Measurements from ENCODE around the gene LRP2BP.
"Not testable (repeated sequence)": the region's sequence is repeated elsewhere in the genome, so short reads cannot be mapped to it uniquely, and the experiment has no call there.

DNA sequence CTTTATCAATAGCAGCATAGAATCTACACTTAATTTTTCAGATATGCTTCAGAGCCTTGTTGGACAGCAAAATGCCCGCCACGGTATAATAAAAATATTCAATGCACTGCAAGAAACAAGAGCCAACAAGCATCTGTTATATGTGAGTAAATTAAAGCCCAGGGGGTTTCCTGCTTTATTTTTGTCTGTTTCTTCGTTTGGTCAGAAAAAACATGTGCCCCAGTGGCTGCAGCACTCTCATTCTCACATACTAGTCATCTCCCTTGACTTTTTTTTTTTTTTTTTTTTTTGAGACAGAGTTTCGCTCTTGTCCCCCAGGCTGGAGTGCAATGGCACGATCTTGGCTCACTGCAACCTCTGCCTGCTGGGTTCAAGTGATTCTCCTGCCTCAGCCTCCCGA lies 33.2 kb downstream of the LRP2BP start:
- TF ChIP-seq, protein P1, sequence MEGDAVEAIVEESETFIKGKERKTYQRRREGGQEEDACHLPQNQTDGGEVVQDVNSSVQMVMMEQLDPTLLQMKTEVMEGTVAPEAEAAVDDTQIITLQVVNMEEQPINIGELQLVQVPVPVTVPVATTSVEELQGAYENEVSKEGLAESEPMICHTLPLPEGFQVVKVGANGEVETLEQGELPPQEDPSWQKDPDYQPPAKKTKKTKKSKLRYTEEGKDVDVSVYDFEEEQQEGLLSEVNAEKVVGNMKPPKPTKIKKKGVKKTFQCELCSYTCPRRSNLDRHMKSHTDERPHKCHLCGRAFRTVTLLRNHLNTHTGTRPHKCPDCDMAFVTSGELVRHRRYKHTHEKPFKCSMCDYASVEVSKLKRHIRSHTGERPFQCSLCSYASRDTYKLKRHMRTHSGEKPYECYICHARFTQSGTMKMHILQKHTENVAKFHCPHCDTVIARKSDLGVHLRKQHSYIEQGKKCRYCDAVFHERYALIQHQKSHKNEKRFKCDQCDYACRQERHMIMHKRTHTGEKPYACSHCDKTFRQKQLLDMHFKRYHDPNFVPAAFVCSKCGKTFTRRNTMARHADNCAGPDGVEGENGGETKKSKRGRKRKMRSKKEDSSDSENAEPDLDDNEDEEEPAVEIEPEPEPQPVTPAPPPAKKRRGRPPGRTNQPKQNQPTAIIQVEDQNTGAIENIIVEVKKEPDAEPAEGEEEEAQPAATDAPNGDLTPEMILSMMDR (optimal IDR thresholded peaks at IDR 0.05 in 1 of 3, IDR thresholded peaks at IDR 0.05 in 1 of 3, conservative IDR thresholded peaks at IDR 0.05 in 1 of 3; ENCODE audit: extremely low read depth in 1 of 3, insufficient read depth in 2 of 3, low read length in 3 of 3), result not testable (repeated sequence)
- TF ChIP-seq EZH2 (IDR thresholded peaks at IDR 0.05; ENCODE audit: low read length), result not testable (repeated sequence)

Measured in keratinocyte (primary cell).